HEK293 (cell line): ENCODE results near the gene WASL.

Source experiments
- CTCF ChIA-PET: fragments of 350-600 bp; formaldehyde crosslinking; extraction: SDS; loops from one replicate; lab custom pipeline; 2021; ENCODE audit warnings: antibody characterized with exemption; lab: Yijun Ruan, JAX
- POLR2A ChIA-PET: fragments of 300-600 bp; formaldehyde crosslinking; extraction: SDS; loops from one replicate; lab custom pipeline; 2020; ENCODE audit warnings: antibody characterized with exemption, inconsistent platforms; lab: Yijun Ruan, JAX
- H3K27ac ChIP-seq: fragments of 200-500 bp; sonication (Bioruptor generic); 2 replicates; pipeline ENCODE4 v1.5.1; 2014; ENCODE audit warnings: low read depth, low read length, control low read depth, inconsistent platforms; ENCODE audit errors: extremely low read depth
- H3K36me3 ChIP-seq, 2 experiments: fragments of 200-500 bp in 1 of 2; sonication (Bioruptor generic) in 1 of 2; 1 replicate in 1 of 2; 2 replicates in 1 of 2; pipeline ENCODE4 v1.5.1; 2014 to 2017; ENCODE audit warnings: inconsistent platforms in 2 of 2, low read length in 2 of 2; ENCODE audit not compliant: control insufficient read depth in 2 of 2, insufficient read depth in 1 of 2
- H3K4me1 ChIP-seq: fragments of 200-500 bp; sonication (Bioruptor generic); 2 replicates; pipeline ENCODE4 v1.5.1; 2014; ENCODE audit warnings: mild to moderate bottlenecking, low read length, inconsistent platforms; ENCODE audit not compliant: control insufficient read depth, insufficient read depth
- H3K4me3 ChIP-seq: 2 replicates; pipeline ENCODE4 v1.5.1; 2011; ENCODE audit warnings: low read depth, mild to moderate bottlenecking, control low read depth, low read length, moderate library complexity
- H3K9me3 ChIP-seq: fragments of 200-500 bp; sonication (Bioruptor generic); 2 replicates; pipeline ENCODE4 v1.5.1; 2014; ENCODE audit warnings: low read depth, low read length, inconsistent platforms; ENCODE audit not compliant: control insufficient read depth, insufficient read depth
- BCL11B ChIP-seq: fragments of 450-650 bp; formaldehyde crosslinking; IDR thresholded peaks from 2 replicates; pipeline ENCODE4 v1.5.1; 2016; ENCODE audit warnings: low read depth, missing biosample characterization, missing genetic modification characterization
- GLI4 ChIP-seq: fragments of 450-650 bp; formaldehyde crosslinking; IDR thresholded peaks from 2 replicates; pipeline ENCODE4 v1.5.1; 2016; ENCODE audit warnings: missing biosample characterization, missing genetic modification characterization
- IKZF3 ChIP-seq: fragments of 450-650 bp; IDR thresholded peaks from 2 replicates; pipeline ENCODE4 v1.5.0; 2018; ENCODE audit warnings: missing biosample characterization, mild to moderate bottlenecking, missing genetic modification characterization, moderate library complexity
- KLF8 ChIP-seq: fragments of 450-650 bp; formaldehyde crosslinking; IDR thresholded peaks from 2 replicates; pipeline ENCODE4 v1.5.1; 2016; ENCODE audit warnings: missing biosample characterization, missing genetic modification characterization
- KLF9 ChIP-seq: fragments of 450-650 bp; formaldehyde crosslinking; IDR thresholded peaks from 2 replicates; pipeline ENCODE4 v1.5.1; 2016; ENCODE audit warnings: missing biosample characterization, missing genetic modification characterization, low read depth
- OVOL3 ChIP-seq: fragments of 450-650 bp; formaldehyde crosslinking; IDR thresholded peaks from 2 replicates; pipeline ENCODE4 v1.5.1; 2016; ENCODE audit warnings: missing biosample characterization, missing genetic modification characterization
- RBAK ChIP-seq: fragments of 450-650 bp; formaldehyde crosslinking; IDR thresholded peaks from 2 replicates; pipeline ENCODE4 v1.5.1; 2016; ENCODE audit warnings: missing biosample characterization, missing genetic modification characterization
- YY1 ChIP-seq: fragments of 450-650 bp; formaldehyde crosslinking; IDR thresholded peaks from 2 replicates; pipeline ENCODE4 v1.5.1; 2018; ENCODE audit warnings: missing biosample characterization, missing genetic modification characterization
- ZBTB17 ChIP-seq: fragments of 450-650 bp; formaldehyde crosslinking; IDR thresholded peaks from 2 replicates; pipeline ENCODE4 v1.5.1; 2016; ENCODE audit warnings: missing biosample characterization, missing genetic modification characterization
- ZBTB48 ChIP-seq: fragments of 450-650 bp; formaldehyde crosslinking; IDR thresholded peaks from 2 replicates; pipeline ENCODE4 v1.5.1; 2016; ENCODE audit warnings: missing biosample characterization, missing genetic modification characterization
- ZBTB6 ChIP-seq: fragments of 450-650 bp; formaldehyde crosslinking; IDR thresholded peaks from 2 replicates; pipeline ENCODE4 v1.5.1; 2017; ENCODE audit warnings: missing biosample characterization, missing genetic modification characterization
- ZNF121 ChIP-seq: fragments of 450-650 bp; formaldehyde crosslinking; IDR thresholded peaks from 2 replicates; pipeline ENCODE4 v1.5.1; 2016; ENCODE audit warnings: missing biosample characterization, missing genetic modification characterization
- ZNF138 ChIP-seq: fragments of 450-650 bp; formaldehyde crosslinking; IDR thresholded peaks from 2 replicates; pipeline ENCODE4 v1.5.1; 2016; ENCODE audit warnings: missing biosample characterization, missing genetic modification characterization, borderline replicate concordance
- ZNF146 ChIP-seq: fragments of 450-650 bp; formaldehyde crosslinking; IDR thresholded peaks from 2 replicates; pipeline ENCODE4 v1.5.1; 2016; ENCODE audit warnings: missing biosample characterization, missing genetic modification characterization
- ZNF174 ChIP-seq: fragments of 450-650 bp; formaldehyde crosslinking; IDR thresholded peaks from 2 replicates; pipeline ENCODE4 v1.5.0; 2017; ENCODE audit warnings: missing biosample characterization, mild to moderate bottlenecking, missing genetic modification characterization
- ZNF175 ChIP-seq: fragments of 450-650 bp; formaldehyde crosslinking; IDR thresholded peaks from 2 replicates; pipeline ENCODE4 v1.5.1; 2016; ENCODE audit warnings: missing biosample characterization, missing genetic modification characterization
- ZNF433 ChIP-seq: fragments of 450-650 bp; formaldehyde crosslinking; IDR thresholded peaks from 2 replicates; pipeline ENCODE4 v1.5.1; 2016; ENCODE audit warnings: missing biosample characterization, missing genetic modification characterization, low read depth
- ZNF521 ChIP-seq: fragments of 450-650 bp; formaldehyde crosslinking; IDR thresholded peaks from 2 replicates; pipeline ENCODE4 v1.5.1; 2017; ENCODE audit warnings: missing biosample characterization, mild to moderate bottlenecking, missing genetic modification characterization
- ZNF558 ChIP-seq: fragments of 450-650 bp; formaldehyde crosslinking; IDR thresholded peaks from 2 replicates; pipeline ENCODE4 v1.5.1; 2016; ENCODE audit warnings: missing biosample characterization, missing genetic modification characterization
- ZNF560 ChIP-seq: fragments of 450-650 bp; formaldehyde crosslinking; IDR thresholded peaks from 2 replicates; pipeline ENCODE4 v1.5.1; 2017; ENCODE audit warnings: missing biosample characterization, missing genetic modification characterization, borderline replicate concordance
- ZNF600 ChIP-seq: fragments of 450-650 bp; formaldehyde crosslinking; IDR thresholded peaks from 2 replicates; pipeline ENCODE4 v1.5.1; 2016; ENCODE audit warnings: missing biosample characterization, missing genetic modification characterization
- ZNF629 ChIP-seq: fragments of 450-650 bp; formaldehyde crosslinking; IDR thresholded peaks from 2 replicates; pipeline ENCODE4 v1.5.1; 2017; ENCODE audit warnings: missing biosample characterization, missing genetic modification characterization
- ZNF768 ChIP-seq: fragments of 450-650 bp; formaldehyde crosslinking; IDR thresholded peaks from 2 replicates; pipeline ENCODE4 v1.5.1; 2018; ENCODE audit warnings: missing biosample characterization, mild to moderate bottlenecking, missing genetic modification characterization
- ZNF776 ChIP-seq: fragments of 450-650 bp; formaldehyde crosslinking; IDR thresholded peaks from 2 replicates; pipeline ENCODE4 v1.5.0; 2017; ENCODE audit warnings: missing biosample characterization, missing genetic modification characterization, borderline replicate concordance
- TF ChIP-seq, protein P1 (sequence below): fragments of 450-650 bp; formaldehyde crosslinking; IDR thresholded peaks from 2 replicates; pipeline ENCODE4 v1.5.0; 2017; ENCODE audit warnings: missing biosample characterization, missing genetic modification characterization, borderline replicate concordance
- TF ChIP-seq, protein P2 (sequence below): fragments of 450-650 bp; formaldehyde crosslinking; IDR thresholded peaks from 2 replicates; pipeline ENCODE4 v1.5.1; 2016; ENCODE audit warnings: missing biosample characterization, missing genetic modification characterization

The WASL gene

GRCh38 chr7:123653162-123653561 is 95.6 kb downstream of the WASL start:
- TF ChIP-seq ZNF121 (tag by site-specific recombination) (no peak), ZBTB48 (tag by site-specific recombination) (no peak), KLF8 (tag by site-specific recombination) (no peak), ZNF600 (tag by site-specific recombination) (no peak), RBAK (tag by site-specific recombination) (no peak), ZNF776 (tag by site-specific recombination) (no peak), ZNF768 (tag by site-specific recombination) (no peak), ZNF629 (tag by site-specific recombination) (no peak), ZNF560 (tag by site-specific recombination) (no peak), ZNF175 (tag by site-specific recombination) (no peak), BCL11B (tag by site-specific recombination) (no peak), YY1 (tag by site-specific recombination) (no peak), KLF9 (tag by site-specific recombination) (no peak), ZNF558 (tag by site-specific recombination) (no peak)
- TF ChIP-seq, protein P1, sequence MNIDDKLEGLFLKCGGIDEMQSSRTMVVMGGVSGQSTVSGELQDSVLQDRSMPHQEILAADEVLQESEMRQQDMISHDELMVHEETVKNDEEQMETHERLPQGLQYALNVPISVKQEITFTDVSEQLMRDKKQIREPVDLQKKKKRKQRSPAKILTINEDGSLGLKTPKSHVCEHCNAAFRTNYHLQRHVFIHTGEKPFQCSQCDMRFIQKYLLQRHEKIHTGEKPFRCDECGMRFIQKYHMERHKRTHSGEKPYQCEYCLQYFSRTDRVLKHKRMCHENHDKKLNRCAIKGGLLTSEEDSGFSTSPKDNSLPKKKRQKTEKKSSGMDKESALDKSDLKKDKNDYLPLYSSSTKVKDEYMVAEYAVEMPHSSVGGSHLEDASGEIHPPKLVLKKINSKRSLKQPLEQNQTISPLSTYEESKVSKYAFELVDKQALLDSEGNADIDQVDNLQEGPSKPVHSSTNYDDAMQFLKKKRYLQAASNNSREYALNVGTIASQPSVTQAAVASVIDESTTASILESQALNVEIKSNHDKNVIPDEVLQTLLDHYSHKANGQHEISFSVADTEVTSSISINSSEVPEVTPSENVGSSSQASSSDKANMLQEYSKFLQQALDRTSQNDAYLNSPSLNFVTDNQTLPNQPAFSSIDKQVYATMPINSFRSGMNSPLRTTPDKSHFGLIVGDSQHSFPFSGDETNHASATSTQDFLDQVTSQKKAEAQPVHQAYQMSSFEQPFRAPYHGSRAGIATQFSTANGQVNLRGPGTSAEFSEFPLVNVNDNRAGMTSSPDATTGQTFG (tag by site-specific recombination), result no peak
- TF ChIP-seq, protein P2, sequence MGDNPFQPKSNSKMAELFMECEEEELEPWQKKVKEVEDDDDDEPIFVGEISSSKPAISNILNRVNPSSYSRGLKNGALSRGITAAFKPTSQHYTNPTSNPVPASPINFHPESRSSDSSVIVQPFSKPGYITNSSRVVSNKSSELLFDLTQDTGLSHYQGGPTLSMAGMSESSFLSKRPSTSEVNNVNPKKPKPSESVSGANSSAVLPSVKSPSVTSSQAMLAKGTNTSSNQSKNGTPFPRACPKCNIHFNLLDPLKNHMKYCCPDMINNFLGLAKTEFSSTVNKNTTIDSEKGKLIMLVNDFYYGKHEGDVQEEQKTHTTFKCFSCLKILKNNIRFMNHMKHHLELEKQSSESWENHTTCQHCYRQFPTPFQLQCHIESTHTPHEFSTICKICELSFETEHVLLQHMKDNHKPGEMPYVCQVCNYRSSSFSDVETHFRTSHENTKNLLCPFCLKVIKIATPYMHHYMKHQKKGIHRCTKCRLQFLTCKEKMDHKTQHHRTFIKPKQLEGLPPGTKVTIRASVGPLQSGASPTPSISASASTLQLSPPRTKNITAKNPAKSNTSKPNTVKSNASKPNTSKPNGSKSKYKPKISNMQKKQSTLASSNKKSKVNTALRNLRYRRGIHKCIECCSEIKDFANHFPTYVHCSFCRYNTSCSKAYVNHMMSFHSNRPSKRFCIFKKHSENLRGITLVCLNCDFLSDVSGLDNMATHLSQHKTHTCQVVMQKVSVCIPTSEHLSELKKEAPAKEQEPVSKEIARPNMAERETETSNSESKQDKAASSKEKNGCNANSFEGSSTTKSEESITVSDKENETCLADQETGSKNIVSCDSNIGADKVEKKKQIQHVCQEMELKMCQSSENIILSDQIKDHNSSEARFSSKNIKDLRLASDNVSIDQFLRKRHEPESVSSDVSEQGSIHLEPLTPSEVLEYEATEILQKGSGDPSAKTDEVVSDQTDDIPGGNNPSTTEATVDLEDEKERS (tag by site-specific recombination), result no peak
- H3K36me3 ChIP-seq, result no peaks in the 10 kb centered on the region
- no peaks in the 10 kb centered on the region for H3K9me3 ChIP-seq
- no peak overlapping the region for H3K4me3 ChIP-seq
- H3K27ac ChIP-seq, result no peak overlapping the region
- ChIA-PET CTCF (interaction anchor here (0.6 kb wide), 1 partner anchor 8 kb away, joined by 3 read pairs; no protein-coding TSS in a partner anchor), POLR2A (no interaction called here)
- no peaks in the 10 kb centered on the region for H3K4me1 ChIP-seq

- Histone ChIP-seq H3K36me3 (no peaks in the 10 kb centered on the region), H3K4me1 (no peaks in the 10 kb centered on the region), H3K9me3 (no peaks in the 10 kb centered on the region), H3K27ac (no peak overlapping the region), H3K4me3 (no peak overlapping the region)
- ChIA-PET CTCF (interaction anchor here (0.6 kb wide), 1 partner anchor 9 kb away, joined by 3 read pairs; no protein-coding TSS in a partner anchor), POLR2A (no interaction called here)
- TF ChIP-seq ZBTB17, result no peak
- no peak for TF ChIP-seq ZBTB6 (tag by site-specific recombination)
- no peak for TF ChIP-seq GLI4
- no peak for TF ChIP-seq ZNF521 (tag by site-specific recombination)
- TF ChIP-seq, protein P1 (tag by site-specific recombination), result no peak
- TF ChIP-seq IKZF3 (tag by site-specific recombination), result no peak
- TF ChIP-seq ZNF138 (tag by site-specific recombination), result no peak
- no peak for TF ChIP-seq ZNF433 (tag by site-specific recombination)
- TF ChIP-seq ZNF174, result no peak
- no peak for TF ChIP-seq OVOL3
- TF ChIP-seq ZNF146 (tag by site-specific recombination), result no peak
Measured at GRCh38 chr7:123652406-123652805, 96.4 kb downstream of the WASL start.
